ENCODE measurements around the gene IL25.
"Not testable (repeated sequence)": the region's sequence is repeated elsewhere in the genome, so short reads cannot be mapped to it uniquely, and the experiment has no call there.

Gene IL25

GRCh38 chr14:23376482-23377197, 4.0 kb downstream of the IL25 start, which contains the start of gene CMTM5:
Gene CMTM5 (plus strand): TSS chr14:23377046. CDS start chr14:23377252, 206 bp downstream.
- no peak for DNase-seq

- DNase-seq = no peak
These were observed 4.6 kb downstream of the IL25 start for GRCh38 chr14:23377198-23377550.

GRCh38 chr14:23377573-23378563, 5.3 kb downstream of the IL25 start:
- DNase-seq = no peak

- DNase-seq = no peak
These were observed 6.1 kb downstream of the IL25 start for GRCh38 chr14:23378612-23379220.

GRCh38 chr14:23379366-23380196, 7.0 kb downstream of the IL25 start:
- peak; percentile 72 for DNase-seq

GRCh38 chr14:23380197-23380914, 7.7 kb downstream of the IL25 start:
- no peak for DNase-seq

GRCh38 chr14:23380976-23381375, 8.4 kb downstream of the IL25 start:
- DNase-seq = no peak

GRCh38 chr14:23381871-23382270, 9.3 kb downstream of the IL25 start:
- DNase-seq = no peak

GRCh38 chr14:23382276-23382675, 9.7 kb downstream of the IL25 start:
- DNase-seq = no peak

GRCh38 chr14:23382731-23383440, 10.3 kb downstream of the IL25 start:
- DNase-seq = no peak

GRCh38 chr14:23384364-23385080, 11.9 kb downstream of the IL25 start:
- no peak for DNase-seq

- no peak for DNase-seq
These were observed 12.6 kb downstream of the IL25 start for GRCh38 chr14:23385244-23385641.

GRCh38 chr14:23385642-23386265, 13.1 kb downstream of the IL25 start:
- no peak for DNase-seq

- DNase-seq = not testable (repeated sequence)
These were observed 13.7 kb downstream of the IL25 start for GRCh38 chr14:23386266-23386657.

- DNase-seq = no peak
These were observed 14.4 kb downstream of the IL25 start for GRCh38 chr14:23386999-23387398.

GRCh38 chr14:23387916-23388882, 15.6 kb downstream of the IL25 start:
- DNase-seq = no peak

GRCh38 chr14:23388996-23389395, 16.4 kb downstream of the IL25 start:
- DNase-seq = no peak

GRCh38 chr14:23389396-23389795, 16.8 kb downstream of the IL25 start:
- no peak for DNase-seq

- DNase-seq = not testable (repeated sequence)
These were observed 17.3 kb downstream of the IL25 start for GRCh38 chr14:23389871-23390270.
